NB4 (cell line): ENCODE data around the gene MRPS14.

Experiments
- TF ChIP-seq, protein P1 (sequence below): IDR thresholded peaks from one replicate; pipeline ENCODE4 v1.5.1; 2012; ENCODE audit warnings: low read depth, low read length
- TF ChIP-seq, protein P2 (sequence below): IDR thresholded peaks from 2 replicates; pipeline ENCODE4 v1.6.1; 2011; ENCODE audit warnings: low read depth, low read length

DNA sequence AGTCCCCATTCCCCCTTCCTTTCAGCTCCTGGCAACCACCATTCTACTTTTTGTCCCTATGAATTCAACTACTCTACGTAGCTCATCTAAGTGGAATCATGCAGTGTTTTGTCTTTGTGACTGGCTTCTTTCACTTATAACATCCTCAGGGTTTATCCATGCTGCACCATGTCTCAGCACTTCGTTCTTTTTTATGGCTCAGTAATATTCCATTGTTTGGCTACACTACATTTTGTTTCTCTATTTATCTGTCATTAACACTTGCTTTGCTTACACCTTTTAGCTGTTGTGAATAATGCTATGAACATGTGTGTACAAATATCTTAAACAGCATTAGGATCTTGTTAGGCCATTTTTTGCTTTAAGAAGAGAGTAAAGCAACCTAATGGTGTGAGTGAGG lies 1.5 kb upstream of the MRPS14 start:
- TF ChIP-seq, protein P1, sequence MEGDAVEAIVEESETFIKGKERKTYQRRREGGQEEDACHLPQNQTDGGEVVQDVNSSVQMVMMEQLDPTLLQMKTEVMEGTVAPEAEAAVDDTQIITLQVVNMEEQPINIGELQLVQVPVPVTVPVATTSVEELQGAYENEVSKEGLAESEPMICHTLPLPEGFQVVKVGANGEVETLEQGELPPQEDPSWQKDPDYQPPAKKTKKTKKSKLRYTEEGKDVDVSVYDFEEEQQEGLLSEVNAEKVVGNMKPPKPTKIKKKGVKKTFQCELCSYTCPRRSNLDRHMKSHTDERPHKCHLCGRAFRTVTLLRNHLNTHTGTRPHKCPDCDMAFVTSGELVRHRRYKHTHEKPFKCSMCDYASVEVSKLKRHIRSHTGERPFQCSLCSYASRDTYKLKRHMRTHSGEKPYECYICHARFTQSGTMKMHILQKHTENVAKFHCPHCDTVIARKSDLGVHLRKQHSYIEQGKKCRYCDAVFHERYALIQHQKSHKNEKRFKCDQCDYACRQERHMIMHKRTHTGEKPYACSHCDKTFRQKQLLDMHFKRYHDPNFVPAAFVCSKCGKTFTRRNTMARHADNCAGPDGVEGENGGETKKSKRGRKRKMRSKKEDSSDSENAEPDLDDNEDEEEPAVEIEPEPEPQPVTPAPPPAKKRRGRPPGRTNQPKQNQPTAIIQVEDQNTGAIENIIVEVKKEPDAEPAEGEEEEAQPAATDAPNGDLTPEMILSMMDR, result no peak
- TF ChIP-seq, protein P2, sequence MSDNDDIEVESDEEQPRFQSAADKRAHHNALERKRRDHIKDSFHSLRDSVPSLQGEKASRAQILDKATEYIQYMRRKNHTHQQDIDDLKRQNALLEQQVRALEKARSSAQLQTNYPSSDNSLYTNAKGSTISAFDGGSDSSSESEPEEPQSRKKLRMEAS, result no peak
